Endothelial cell of umbilical vein (primary cell): ENCODE measurements around the gene TSPAN4.

Experiments used
- FOS ChIP-seq: IDR thresholded peaks from 2 replicates; pipeline ENCODE4 v1.6.1; 2011; ENCODE audit warnings: mild to moderate bottlenecking, low read length, moderate library complexity, borderline replicate concordance; ENCODE audit not compliant: insufficient read depth
- POLR2A ChIP-seq: IDR thresholded peaks from 2 replicates; pipeline ENCODE4 v1.6.1; 2012; ENCODE audit warnings: low read depth, mild to moderate bottlenecking, control low read depth, low read length
- TF ChIP-seq, protein P1 (sequence below), 2 donors: IDR thresholded peaks; 1 replicate in 1 of 2; 2 replicates in 1 of 2; pipeline ENCODE4 v1.5.1; 2011; ENCODE audit warnings: low read length in 2 of 2, mild to moderate bottlenecking in 2 of 2, moderate library complexity in 2 of 2, control low read depth in 1 of 2, inconsistent platforms in 1 of 2, low read depth in 1 of 2; ENCODE audit not compliant: insufficient read depth in 1 of 2; ENCODE audit errors: extremely low read depth in 1 of 2

DNA sequence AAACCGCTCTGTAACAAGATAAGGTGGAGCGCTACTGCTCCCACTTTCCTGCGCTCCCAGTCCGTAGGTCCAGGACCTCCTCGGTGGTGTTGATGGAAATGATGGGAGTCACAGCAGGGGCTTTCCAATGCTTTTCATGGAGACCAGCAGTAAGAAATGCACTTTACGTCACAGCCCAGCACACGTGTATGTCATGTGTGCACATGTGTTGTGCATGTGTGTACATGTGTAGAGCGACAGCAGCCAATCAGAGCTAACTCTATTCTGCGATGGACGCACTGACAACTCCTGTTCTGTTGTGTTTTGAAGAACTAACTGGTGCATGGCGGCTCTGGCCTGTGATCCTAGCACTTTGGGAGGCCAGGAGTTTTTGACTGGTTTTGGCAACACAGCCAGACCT lies 66.8 kb downstream of the TSPAN4 start:
- TF ChIP-seq, protein P1, sequence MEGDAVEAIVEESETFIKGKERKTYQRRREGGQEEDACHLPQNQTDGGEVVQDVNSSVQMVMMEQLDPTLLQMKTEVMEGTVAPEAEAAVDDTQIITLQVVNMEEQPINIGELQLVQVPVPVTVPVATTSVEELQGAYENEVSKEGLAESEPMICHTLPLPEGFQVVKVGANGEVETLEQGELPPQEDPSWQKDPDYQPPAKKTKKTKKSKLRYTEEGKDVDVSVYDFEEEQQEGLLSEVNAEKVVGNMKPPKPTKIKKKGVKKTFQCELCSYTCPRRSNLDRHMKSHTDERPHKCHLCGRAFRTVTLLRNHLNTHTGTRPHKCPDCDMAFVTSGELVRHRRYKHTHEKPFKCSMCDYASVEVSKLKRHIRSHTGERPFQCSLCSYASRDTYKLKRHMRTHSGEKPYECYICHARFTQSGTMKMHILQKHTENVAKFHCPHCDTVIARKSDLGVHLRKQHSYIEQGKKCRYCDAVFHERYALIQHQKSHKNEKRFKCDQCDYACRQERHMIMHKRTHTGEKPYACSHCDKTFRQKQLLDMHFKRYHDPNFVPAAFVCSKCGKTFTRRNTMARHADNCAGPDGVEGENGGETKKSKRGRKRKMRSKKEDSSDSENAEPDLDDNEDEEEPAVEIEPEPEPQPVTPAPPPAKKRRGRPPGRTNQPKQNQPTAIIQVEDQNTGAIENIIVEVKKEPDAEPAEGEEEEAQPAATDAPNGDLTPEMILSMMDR (IDR thresholded peaks at IDR 0.05; ENCODE audit: extremely low read depth in 1 of 2, insufficient read depth in 1 of 2, low read depth in 1 of 2, low read length in 2 of 2), result no peak
- TF ChIP-seq FOS (no peak), POLR2A (no peak)
